ENCODE measurements around the gene PPCDC.
A peak's percentile ranks its signal among the peaks of the same experiment; 100 is the strongest.

Gene PPCDC

GRCh38 chr15:75016431-75016830 lies 7.0 kb upstream of the PPCDC start:
- no peak for DNase-seq (ENCODE audit: extremely low spot score)
- POLR2A ChIA-PET = interaction anchor here (1.3 to 3.9 kb wide), 2 partner anchors 8 to 21 kb away, joined by 3 to 29 read pairs; partner anchors contain the start of genes PPCDC and SCAMP5
- no peak for TF ChIP-seq FOXM1 (IDR thresholded peaks at IDR 0.05; ENCODE audit: borderline replicate concordance)
- no peak for TF ChIP-seq HDGF (IDR thresholded peaks at IDR 0.05; ENCODE audit: borderline replicate concordance)
- no peak for TF ChIP-seq LEF1 (IDR thresholded peaks at IDR 0.05; ENCODE audit: borderline replicate concordance)
- no peak for TF ChIP-seq L3MBTL2 (conservative IDR thresholded peaks at IDR 0.05)
- CTCF ChIA-PET = no interaction called here

GRCh38 chr15:75019916-75020315 lies 3.5 kb upstream of the PPCDC start:
- TF ChIP-seq ELF4 (IDR thresholded peaks at IDR 0.05) (no peak), TARDBP (IDR thresholded peaks at IDR 0.05) (no peak), BHLHE40 (IDR thresholded peaks at IDR 0.05; ENCODE audit: borderline replicate concordance) (no peak), SP1 (IDR thresholded peaks at IDR 0.05) (no peak), HDGF (IDR thresholded peaks at IDR 0.05; ENCODE audit: borderline replicate concordance) (no peak), NFRKB (IDR thresholded peaks at IDR 0.05) (no peak), FOXM1 (IDR thresholded peaks at IDR 0.05; ENCODE audit: borderline replicate concordance) (no peak), LEF1 (IDR thresholded peaks at IDR 0.05; ENCODE audit: borderline replicate concordance) (no peak), FOXA1 (IDR thresholded peaks at IDR 0.05) (no peak), FOXK2 (IDR thresholded peaks at IDR 0.05) (no peak)
- ChIA-PET POLR2A (interaction anchor here (1.0 kb wide), 1 partner anchor 25 kb away, joined by 5 read pairs; the partner anchor contains the start of gene SCAMP5), CTCF (no interaction called here)
- no peak for DNase-seq (ENCODE audit: extremely low spot score)

GRCh38 chr15:75021341-75021740 lies 2.0 kb upstream of the PPCDC start:
- CTCF ChIA-PET = no interaction called here
- POLR2A ChIA-PET = no interaction called here
- no peak for DNase-seq (ENCODE audit: extremely low spot score)
- TF ChIP-seq ELF4 (IDR thresholded peaks at IDR 0.05) = no peak
- no peak for TF ChIP-seq L3MBTL2 (conservative IDR thresholded peaks at IDR 0.05)
- no peak for TF ChIP-seq ARNT (IDR thresholded peaks at IDR 0.05)
- TF ChIP-seq LEF1 (IDR thresholded peaks at IDR 0.05; ENCODE audit: borderline replicate concordance) = no peak
- TF ChIP-seq HDGF (IDR thresholded peaks at IDR 0.05; ENCODE audit: borderline replicate concordance) = no peak
- no peak for TF ChIP-seq TARDBP (IDR thresholded peaks at IDR 0.05)
- no peak for TF ChIP-seq FOXM1 (IDR thresholded peaks at IDR 0.05; ENCODE audit: borderline replicate concordance)
- no peak for TF ChIP-seq FOXK2 (IDR thresholded peaks at IDR 0.05)
- TF ChIP-seq SUZ12 (IDR thresholded peaks at IDR 0.05) = no peak
- TF ChIP-seq CTBP1 (IDR thresholded peaks at IDR 0.05; ENCODE audit: borderline replicate concordance) = no peak
- TF ChIP-seq BHLHE40 (IDR thresholded peaks at IDR 0.05; ENCODE audit: borderline replicate concordance) = no peak
- TF ChIP-seq FOXA1 (IDR thresholded peaks at IDR 0.05) = no peak

- TF ChIP-seq CTBP1 (IDR thresholded peaks at IDR 0.05; ENCODE audit: borderline replicate concordance) (no peak), ARNT (IDR thresholded peaks at IDR 0.05) (no peak), L3MBTL2 (conservative IDR thresholded peaks at IDR 0.05) (no peak), PKNOX1 (IDR thresholded peaks at IDR 0.05) (no peak), ZNF384 (IDR thresholded peaks at IDR 0.05) (peak; percentile 40; the same call in 1 of the 2 replicates), NFRKB (IDR thresholded peaks at IDR 0.05) (no peak), ELF4 (IDR thresholded peaks at IDR 0.05) (no peak)
- ChIA-PET POLR2A (interaction anchor here (0.6 to 4.6 kb wide), 39 partner anchors 8 to 346 kb away, joined by 3 to 36 read pairs (median 4); partner anchors contain the start of genes C15orf39, COX5A, MAN2C1 and RPP25), CTCF (interaction anchor here (0.6 to 1.0 kb wide), 2 partner anchors 9 to 1944 kb away, joined by 3 to 4 read pairs; no protein-coding TSS in a partner anchor)
- DNase-seq (ENCODE audit: extremely low spot score) = no peak
Observed at GRCh38 chr15:75022783-75023180, 608 bp upstream of the PPCDC start.

GRCh38 chr15:75023872-75024636 lies 664 bp downstream of the PPCDC start:
- POLR2A ChIA-PET = interaction anchor here (0.9 to 4.6 kb wide), 24 partner anchors 9 to 344 kb away, joined by 3 to 36 read pairs (median 6); partner anchors contain the start of genes C15orf39, MAN2C1, RPP25 and SCAMP5
- DNase-seq (ENCODE audit: extremely low spot score) = peak; percentile 46

GRCh38 chr15:75025107-75025506 lies 1.7 kb downstream of the PPCDC start:
- TF ChIP-seq CTBP1 (IDR thresholded peaks at IDR 0.05; ENCODE audit: borderline replicate concordance) (no peak), ARNT (IDR thresholded peaks at IDR 0.05) (no peak), LEF1 (IDR thresholded peaks at IDR 0.05; ENCODE audit: borderline replicate concordance) (no peak), PKNOX1 (IDR thresholded peaks at IDR 0.05) (no peak), NFRKB (IDR thresholded peaks at IDR 0.05) (no peak), BHLHE40 (IDR thresholded peaks at IDR 0.05; ENCODE audit: borderline replicate concordance) (no peak), FOXM1 (IDR thresholded peaks at IDR 0.05; ENCODE audit: borderline replicate concordance) (no peak), FOXK2 (IDR thresholded peaks at IDR 0.05) (no peak), FOXA1 (IDR thresholded peaks at IDR 0.05) (no peak), ELF4 (IDR thresholded peaks at IDR 0.05) (no peak), SUZ12 (IDR thresholded peaks at IDR 0.05) (no peak), ZNF384 (IDR thresholded peaks at IDR 0.05) (no peak), TARDBP (IDR thresholded peaks at IDR 0.05) (no peak), L3MBTL2 (conservative IDR thresholded peaks at IDR 0.05) (no peak), SP1 (IDR thresholded peaks at IDR 0.05) (no peak), HDGF (IDR thresholded peaks at IDR 0.05; ENCODE audit: borderline replicate concordance) (no peak)
- no peak for DNase-seq (ENCODE audit: extremely low spot score)
- POLR2A ChIA-PET = interaction anchor here (0.7 to 4.6 kb wide), 6 partner anchors 10 to 177 kb away, joined by 3 to 36 read pairs (median 6); partner anchors contain the start of genes C15orf39, RPP25 and SCAMP5
- CTCF ChIA-PET = no interaction called here

More at GRCh38 chr15:75023872-75024636, 664 bp downstream of the PPCDC start:
- CTCF ChIA-PET = interaction anchor here (0.6 to 1.0 kb wide), 4 partner anchors 10 to 180 kb away, joined by 3 to 4 read pairs (median 4); no protein-coding TSS in a partner anchor
- TF ChIP-seq NFRKB (IDR thresholded peaks at IDR 0.05) (no peak), FOXK2 (IDR thresholded peaks at IDR 0.05) (no peak), L3MBTL2 (conservative IDR thresholded peaks at IDR 0.05) (no peak), PKNOX1 (IDR thresholded peaks at IDR 0.05) (no peak), LEF1 (IDR thresholded peaks at IDR 0.05; ENCODE audit: borderline replicate concordance) (no peak), ZNF384 (IDR thresholded peaks at IDR 0.05) (no peak), SP1 (IDR thresholded peaks at IDR 0.05) (no peak), ELF4 (IDR thresholded peaks at IDR 0.05) (no peak)

All from HEK293T (cell line).